ENCODE data around the gene MLKL.
A peak's percentile ranks its signal among the peaks of the same experiment; 100 is the strongest.

Gene MLKL

DNA sequence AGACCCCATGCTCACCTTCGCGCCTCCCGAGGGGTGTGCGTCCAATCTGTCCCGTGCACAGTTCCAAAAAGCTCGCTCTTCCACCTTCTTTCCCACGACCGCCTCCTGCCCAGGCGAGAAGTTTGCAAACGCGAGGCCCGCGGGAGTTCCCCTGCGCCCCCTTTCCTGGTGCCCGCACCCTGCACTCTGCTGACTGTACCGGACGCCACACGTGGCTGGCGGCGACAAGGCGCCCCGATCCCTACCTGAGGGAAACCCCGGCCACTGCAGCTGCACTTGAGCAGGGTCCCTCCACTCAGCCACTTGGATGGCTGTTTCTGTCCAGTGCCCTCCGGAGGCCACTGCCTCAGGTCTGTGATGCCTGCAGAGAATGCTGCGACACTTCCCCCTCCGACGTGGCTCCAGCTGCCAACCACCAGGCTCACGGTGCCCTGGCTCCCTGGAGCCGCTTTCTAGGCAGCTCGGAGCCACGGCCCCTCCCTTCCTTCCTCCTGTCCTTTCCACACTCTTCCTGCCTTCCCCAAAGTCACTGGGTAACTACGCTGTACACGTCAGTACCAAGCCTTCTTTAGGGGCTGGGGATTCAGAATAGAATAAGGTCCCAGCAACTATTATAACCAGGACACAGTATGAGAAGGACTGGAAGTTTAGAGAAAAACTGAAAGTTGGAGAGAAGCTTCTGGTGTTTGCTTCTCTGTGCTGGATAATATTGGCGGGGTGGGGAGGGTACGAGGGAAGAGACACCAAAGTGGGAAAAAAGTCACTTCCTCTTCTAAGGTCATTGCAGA lies at the start of gene MLKL:
TSS of gene MLKL (minus strand) at position 425 of the 788 bp plus-strand sequence. CDS start 5,105 bp downstream, outside the sequence.
- peak; percentile 49 for DNase-seq

DNA sequence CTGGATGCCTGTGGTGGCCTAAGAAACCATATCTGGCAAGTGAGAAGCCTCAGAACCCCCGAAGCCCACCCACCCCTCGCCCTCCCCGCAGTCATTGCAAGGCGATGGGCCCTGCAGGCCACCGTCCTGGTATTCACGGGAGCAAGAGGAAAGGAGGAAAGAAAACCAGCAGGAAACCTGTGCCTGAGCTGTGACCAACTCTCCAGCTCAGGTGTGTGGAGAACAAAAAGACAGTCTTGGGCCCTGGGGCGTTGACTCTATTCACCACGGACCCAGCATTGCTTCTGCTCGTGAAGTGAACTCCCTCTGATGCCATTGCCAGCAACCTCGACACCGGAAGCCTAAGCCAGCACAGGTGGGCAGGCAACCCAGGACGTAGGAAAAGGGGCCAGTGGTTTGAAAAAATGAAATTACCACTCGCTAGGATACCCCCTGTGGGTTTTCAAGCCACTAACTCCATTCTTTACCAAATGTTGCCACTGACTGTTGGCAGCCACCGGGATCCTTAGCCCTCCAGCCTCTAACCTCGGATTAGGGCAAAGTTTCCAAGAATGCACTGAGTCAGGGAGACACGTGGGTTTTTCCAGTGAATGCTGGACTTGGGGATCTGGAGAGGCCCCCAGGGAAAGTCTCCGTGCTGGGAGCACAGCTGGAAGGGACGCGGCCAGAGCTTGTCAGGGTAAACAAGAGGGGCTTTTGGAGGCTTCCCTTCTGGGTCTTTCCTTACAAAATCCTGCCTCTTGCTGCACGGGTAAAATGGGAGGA lies 48.8 kb upstream of the MLKL start:
- no peak for DNase-seq

DNA sequence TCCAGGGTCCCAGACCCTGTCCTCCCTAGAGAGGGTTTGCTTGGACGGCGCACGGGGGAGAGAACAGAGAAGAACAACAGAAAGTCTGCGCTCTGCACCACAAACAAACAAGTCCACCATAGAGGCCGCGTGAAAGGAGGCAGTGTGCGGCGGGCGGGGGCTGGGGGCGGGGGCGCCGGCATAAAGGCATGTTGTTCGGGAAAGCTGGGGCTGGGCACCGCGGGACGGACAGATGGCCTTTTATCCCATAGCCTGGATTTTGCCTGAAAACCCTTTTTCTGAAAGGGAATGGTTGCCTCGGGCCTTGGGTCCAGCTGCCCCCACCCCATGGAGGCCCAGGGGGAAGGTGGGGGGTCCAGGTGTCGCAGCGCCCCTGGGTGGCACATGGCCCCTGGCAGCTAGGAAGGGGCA lies 48.0 kb upstream of the MLKL start:
- no peak for DNase-seq

- DNase-seq = no peak
Measured at GRCh38 chr16:74747716-74748615, 47.3 kb upstream of the MLKL start.

- DNase-seq = no peak
Measured at GRCh38 chr16:74745926-74746325, 45.3 kb upstream of the MLKL start.

DNA sequence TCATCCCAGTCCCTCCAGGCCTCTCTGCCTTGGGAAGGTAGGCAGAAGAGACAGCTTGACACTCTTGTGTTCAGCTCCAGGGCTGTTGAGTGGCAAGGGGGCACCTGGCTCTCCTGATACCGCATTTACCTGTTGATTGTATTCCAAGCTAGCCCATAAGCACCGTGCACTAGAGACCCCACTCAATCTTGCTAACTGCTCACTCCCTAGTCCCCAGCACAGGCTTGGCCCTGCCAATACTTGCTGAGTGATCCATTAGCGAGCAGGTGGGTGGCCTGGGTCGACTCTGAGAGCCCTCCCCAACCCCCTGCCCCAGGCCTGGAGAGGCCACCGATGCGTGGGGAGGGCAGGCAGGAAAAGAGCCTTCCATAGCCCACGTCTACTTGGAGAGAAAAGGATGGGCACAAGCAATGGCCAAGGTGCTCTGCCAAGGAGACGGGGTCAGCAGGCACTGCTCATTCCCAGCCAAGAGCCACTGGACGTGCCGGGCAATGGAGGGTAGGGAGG lies 44.5 kb upstream of the MLKL start:
- DNase-seq = no peak

GRCh38 chr16:74744566-74744965 lies 43.9 kb upstream of the MLKL start:
- DNase-seq = no peak

GRCh38 chr16:74743668-74744299 lies 43.1 kb upstream of the MLKL start:
- DNase-seq = no peak

DNA sequence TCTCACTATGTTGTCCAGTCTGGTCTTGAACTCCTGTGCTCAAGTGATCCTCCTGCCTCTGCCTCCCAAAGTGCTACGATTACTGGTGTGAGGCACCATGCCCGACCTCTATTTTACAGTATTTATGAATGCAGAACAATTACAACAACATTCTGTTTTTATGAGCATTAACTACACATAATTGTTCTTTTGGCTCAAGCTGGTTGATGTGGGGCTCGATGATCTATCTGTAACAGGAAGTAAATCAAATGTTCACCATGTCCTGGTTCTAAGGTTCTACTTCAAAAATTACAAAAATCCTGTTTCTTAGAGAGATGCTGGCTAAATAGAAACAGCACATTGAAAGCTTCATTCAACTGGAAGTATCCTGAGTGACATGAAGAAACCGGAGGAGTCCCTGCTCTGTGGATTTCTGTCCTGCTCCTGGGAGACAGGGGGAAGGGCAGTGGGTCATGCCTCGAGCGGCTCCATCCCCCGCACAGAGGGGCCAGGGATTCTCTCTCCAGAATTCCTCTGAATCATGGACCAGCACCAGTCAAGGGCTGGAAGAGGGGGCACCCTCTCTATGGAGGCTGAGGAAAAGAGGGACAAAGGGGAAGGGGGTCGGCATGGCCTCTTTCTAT lies 42.5 kb upstream of the MLKL start:
- no peak for DNase-seq

- no peak for DNase-seq
Measured at GRCh38 chr16:74742051-74742481, 41.4 kb upstream of the MLKL start.

DNA sequence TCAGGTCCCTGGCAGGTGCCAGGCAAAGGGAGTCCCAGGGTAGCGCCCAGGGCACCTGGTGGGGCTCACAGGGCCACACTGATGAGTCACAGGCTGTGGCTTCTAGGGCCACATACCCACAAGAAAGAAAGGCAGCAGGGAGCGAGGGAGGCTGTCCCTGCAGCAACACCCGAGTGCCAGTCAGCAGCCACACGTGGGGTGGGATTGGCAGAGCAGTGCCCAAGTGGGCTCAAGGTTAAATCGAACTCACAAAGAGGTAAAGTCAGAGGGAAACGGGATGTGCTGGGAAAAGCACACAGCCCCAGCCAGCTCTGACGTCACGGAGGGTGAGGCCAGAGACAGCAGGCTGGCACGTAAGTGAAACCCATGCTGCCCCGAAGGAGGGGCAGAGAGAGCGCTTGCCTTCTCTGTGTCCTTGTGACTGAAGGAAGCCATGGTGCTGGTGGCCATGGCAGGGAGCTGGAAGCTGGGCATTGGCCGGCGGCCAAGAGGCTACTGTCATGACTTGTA lies 40.2 kb upstream of the MLKL start:
- DNase-seq = no peak

DNA sequence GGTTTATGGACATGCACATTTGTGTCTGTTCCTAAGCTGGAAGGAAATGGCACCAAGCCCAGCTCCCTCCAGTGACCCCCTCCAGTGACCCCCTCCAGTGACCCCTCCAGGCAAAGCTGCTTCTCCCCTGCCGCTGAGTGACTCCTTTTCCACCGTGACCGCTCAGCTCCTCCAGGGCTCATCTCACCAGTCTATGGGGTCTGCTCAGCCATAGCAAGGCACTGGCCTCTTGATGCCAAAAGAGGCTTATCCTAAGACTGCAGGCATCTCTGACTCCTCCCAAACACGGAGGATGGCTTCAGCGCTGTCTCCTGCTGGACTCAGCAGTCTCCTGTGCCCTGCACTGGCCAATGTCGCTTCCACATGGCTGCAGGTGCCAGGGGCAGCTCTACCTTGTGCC lies 38.6 kb upstream of the MLKL start:
- DNase-seq = no peak

DNA sequence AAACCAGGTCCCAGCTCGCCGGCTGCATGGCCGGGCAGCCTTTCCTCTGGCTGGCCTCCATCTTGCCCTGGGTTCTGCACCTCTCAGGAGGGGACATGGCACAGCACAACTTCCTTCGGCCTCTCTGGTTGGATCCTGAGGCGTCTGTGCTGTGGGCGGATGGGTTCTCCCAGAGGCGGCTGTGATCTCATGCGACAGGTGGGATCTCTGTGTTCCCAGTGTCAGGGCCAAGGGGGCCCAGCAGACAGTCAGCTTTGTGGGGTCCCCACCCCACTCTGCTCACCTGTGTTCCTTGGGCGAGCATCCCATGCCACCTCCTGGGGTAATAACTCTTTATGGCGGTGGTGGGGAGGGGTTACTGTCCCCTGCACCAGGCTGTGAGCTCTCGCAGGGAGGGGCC lies 38.2 kb upstream of the MLKL start:
- no peak for DNase-seq

DNA sequence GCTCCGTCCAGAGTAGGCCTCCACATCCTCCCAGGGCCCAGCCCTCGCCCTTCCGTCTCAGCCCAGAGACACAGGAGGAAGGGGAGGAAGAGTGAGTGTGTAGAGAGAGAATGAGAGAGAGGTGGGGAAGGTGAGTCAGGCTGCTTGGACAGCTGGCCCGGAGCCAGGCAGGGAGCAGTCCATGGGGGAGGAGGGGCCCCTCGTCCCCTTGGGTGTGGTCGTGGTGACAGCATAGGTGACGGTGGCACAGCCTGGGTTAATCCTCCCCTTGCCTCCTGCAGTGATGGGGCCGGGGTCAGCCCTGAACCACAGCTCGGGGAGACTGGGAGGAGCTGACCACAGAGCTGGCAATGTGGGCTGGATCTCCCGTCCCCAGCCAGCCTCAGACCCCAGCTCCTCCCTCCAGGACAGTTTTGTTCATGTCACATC lies 37.5 kb upstream of the MLKL start:
- DNase-seq = no peak

DNA sequence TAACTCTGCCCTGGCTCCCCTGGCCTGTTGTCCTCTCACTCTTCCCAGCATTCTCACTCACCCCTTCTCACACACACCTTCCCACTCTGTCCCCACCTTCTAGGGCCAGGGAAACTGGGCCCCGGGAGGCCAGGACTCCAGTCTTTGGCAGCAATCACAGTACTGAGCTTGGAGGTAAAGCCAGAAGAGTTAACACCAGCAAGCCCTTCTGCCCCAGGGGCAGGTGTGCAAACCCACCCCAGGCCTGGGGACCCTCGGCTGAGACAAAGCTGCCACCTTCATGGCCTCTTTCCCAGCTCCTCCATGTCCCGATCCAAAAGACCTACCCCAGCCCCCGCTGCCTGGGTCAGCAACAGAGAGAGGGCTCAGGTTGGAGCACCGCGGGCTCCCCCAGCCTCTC lies 36.9 kb upstream of the MLKL start:
- no peak for DNase-seq

GRCh38 chr16:74736531-74737157 lies 36.0 kb upstream of the MLKL start:
- no peak for DNase-seq

- DNase-seq = no peak
Measured at GRCh38 chr16:74735554-74735953, 34.9 kb upstream of the MLKL start.

GRCh38 chr16:74735162-74735452 lies 34.4 kb upstream of the MLKL start:
- DNase-seq = no peak

DNA sequence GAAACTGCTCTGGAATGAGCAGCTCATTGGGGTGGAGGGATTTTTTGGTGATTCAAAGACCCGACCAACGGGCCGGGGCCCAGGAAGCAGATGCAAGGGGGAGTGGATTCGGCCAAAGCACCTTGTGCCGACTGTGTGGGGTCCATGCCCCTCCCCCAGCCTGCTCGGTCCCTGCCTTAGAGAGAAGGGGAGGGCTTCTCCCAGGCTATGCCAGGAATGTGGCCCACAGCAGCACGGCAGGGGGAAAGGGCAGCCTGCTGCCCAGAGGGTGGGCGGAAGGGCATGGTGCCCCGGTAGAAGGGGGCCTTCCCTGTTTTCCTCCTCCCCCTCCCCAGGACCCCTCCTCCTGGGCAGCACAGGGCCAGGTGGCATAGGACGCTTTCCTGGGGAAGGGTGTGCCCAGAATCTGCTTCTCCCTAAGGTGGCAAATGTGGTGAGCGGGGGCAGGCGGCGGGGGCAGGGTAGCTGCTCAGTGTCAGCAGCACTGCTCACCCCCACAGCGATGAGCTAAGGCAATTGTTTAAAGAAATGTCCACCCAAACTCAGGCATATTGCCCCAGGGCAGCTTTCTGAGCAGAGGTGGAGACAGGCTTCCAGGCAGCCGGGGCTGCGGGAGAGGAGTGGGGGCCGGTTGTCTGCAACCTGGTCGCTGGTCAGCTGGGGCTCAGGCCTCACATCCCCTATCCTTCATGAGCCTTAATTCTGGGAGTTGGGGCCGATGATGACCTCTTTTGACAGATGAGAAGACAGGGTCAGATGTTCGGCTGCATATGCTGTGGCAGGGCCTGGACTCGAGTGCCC lies 33.9 kb upstream of the MLKL start:
- DNase-seq = no peak

- DNase-seq = no peak
Measured at GRCh38 chr16:74732707-74733350, 32.2 kb upstream of the MLKL start.
